GM15510 (cell line): ENCODE measurements around the gene WDR49.

ENCODE experiments used
- POLR2A ChIP-seq: IDR thresholded peaks from 3 replicates; pipeline ENCODE4 v1.6.1; 2011; ENCODE audit warnings: borderline replicate concordance; ENCODE audit not compliant: insufficient read length; ENCODE audit errors: extremely low read depth

The WDR49 gene

GRCh38 chr3:167480748-167481147 lies 173.0 kb downstream of the WDR49 start:
- no peak for TF ChIP-seq POLR2A

- no peak for TF ChIP-seq POLR2A
Measured at GRCh38 chr3:167473863-167474262, 179.9 kb downstream of the WDR49 start, which contains the start of gene SERPINI2. TSS of gene SERPINI2 (minus strand) at chr3:167474042. CDS start at chr3:167471834, 2,208 bp downstream.

GRCh38 chr3:167469381-167469780 lies 184.4 kb downstream of the WDR49 start:
- no peak for TF ChIP-seq POLR2A

GRCh38 chr3:167467848-167468611 lies 185.7 kb downstream of the WDR49 start:
- no peak for TF ChIP-seq POLR2A

- no peak for TF ChIP-seq POLR2A
Measured at GRCh38 chr3:167466966-167467365, 186.8 kb downstream of the WDR49 start.

- no peak for TF ChIP-seq POLR2A
Measured at GRCh38 chr3:167456157-167456799, 197.5 kb downstream of the WDR49 start.

- no peak for TF ChIP-seq POLR2A
Measured at GRCh38 chr3:167453815-167454214, 199.9 kb downstream of the WDR49 start.

GRCh38 chr3:167451282-167451681 lies 202.5 kb downstream of the WDR49 start:
- TF ChIP-seq POLR2A: no peak

- TF ChIP-seq POLR2A: no peak
Measured at GRCh38 chr3:167450675-167451074, 203.1 kb downstream of the WDR49 start.

GRCh38 chr3:167450195-167450594 lies 203.5 kb downstream of the WDR49 start:
- no peak for TF ChIP-seq POLR2A

GRCh38 chr3:167445491-167445890 lies 208.3 kb downstream of the WDR49 start:
- no peak for TF ChIP-seq POLR2A

GRCh38 chr3:167441256-167441655 lies 212.5 kb downstream of the WDR49 start:
- TF ChIP-seq POLR2A: no peak

GRCh38 chr3:167437428-167438139 lies 216.2 kb downstream of the WDR49 start:
- TF ChIP-seq POLR2A: no peak
